Neuronal stem cell (in vitro differentiated cells): ENCODE data around the gene SRA1.

Source experiments
- DNase-seq: peaks from one replicate; pipeline ENCODE4 v3.0.0-alpha.2; 2013; ENCODE audit warnings: low spot score
- H2AFZ ChIP-seq: one replicate; pipeline ENCODE4 v1.6.1; 2013; ENCODE audit warnings: mild to moderate bottlenecking, low read length, inconsistent platforms
- H2AK5ac ChIP-seq: 2 replicates; pipeline ENCODE4 v1.6.1; 2013; ENCODE audit warnings: low read depth, mild to moderate bottlenecking, inconsistent platforms, low read length, moderate library complexity, mixed read lengths
- H2BK120ac ChIP-seq: 2 replicates; pipeline ENCODE4 v1.6.1; 2013; ENCODE audit warnings: low read depth, mild to moderate bottlenecking, inconsistent platforms, low read length, moderate library complexity, mixed read lengths
- H2BK12ac ChIP-seq: one replicate; pipeline ENCODE4 v1.6.1; 2013; ENCODE audit warnings: low read length, inconsistent platforms
- H2BK15ac ChIP-seq: 2 replicates; pipeline ENCODE4 v1.6.1; 2013; ENCODE audit warnings: mild to moderate bottlenecking, low read length, inconsistent platforms, mixed read lengths
- H2BK5ac ChIP-seq: one replicate; pipeline ENCODE4 v1.6.1; 2013; ENCODE audit warnings: inconsistent platforms, mild to moderate bottlenecking, low read length, moderate library complexity
- H3K14ac ChIP-seq: one replicate; pipeline ENCODE4 v1.6.1; 2013; ENCODE audit warnings: low read length, inconsistent platforms
- H3K18ac ChIP-seq: 2 replicates; pipeline ENCODE4 v1.6.1; 2013; ENCODE audit warnings: low read length, inconsistent platforms
- H3K23ac ChIP-seq: 2 replicates; pipeline ENCODE4 v1.6.1; 2013; ENCODE audit warnings: low read depth, mild to moderate bottlenecking, mixed read lengths, low read length, inconsistent platforms; ENCODE audit not compliant: poor library complexity
- H3K27ac ChIP-seq: replicated peaks from 3 replicates; pipeline ENCODE4 v1.5.1; 2013; ENCODE audit warnings: low read length, inconsistent platforms
- H3K27me3 ChIP-seq, 3 experiments: 2 replicates each; pipeline ENCODE4 v1.6.1; 2013; ENCODE audit warnings: low read length in 3 of 3, mild to moderate bottlenecking in 2 of 3, inconsistent platforms in 1 of 3, low read depth in 1 of 3, mixed read lengths in 1 of 3, moderate library complexity in 1 of 3; ENCODE audit not compliant: control insufficient read depth in 3 of 3, insufficient read depth in 3 of 3
- H3K36me3 ChIP-seq, 2 donors: replicated peaks in 1 of 2; 2 replicates each; pipeline ENCODE4 v1.6.1; 2013; ENCODE audit warnings: low read length in 2 of 2; ENCODE audit not compliant: control insufficient read depth in 2 of 2, insufficient read depth in 2 of 2
- H3K4ac ChIP-seq: 2 replicates; pipeline ENCODE4 v1.6.1; 2013; ENCODE audit warnings: inconsistent platforms, mild to moderate bottlenecking, low read length, moderate library complexity
- H3K4me1 ChIP-seq, 2 donors: 1 replicate in 1 of 2; 2 replicates in 1 of 2; pipeline ENCODE4 v1.6.1; 2013; ENCODE audit warnings: low read length in 2 of 2, low read depth in 1 of 2; ENCODE audit not compliant: control insufficient read depth in 2 of 2, insufficient read depth in 1 of 2
- H3K4me2 ChIP-seq: one replicate; pipeline ENCODE4 v1.6.1; 2013; ENCODE audit warnings: mild to moderate bottlenecking, low read length, inconsistent platforms; ENCODE audit not compliant: insufficient read depth, poor library complexity, severe bottlenecking
- H3K4me3 ChIP-seq, 2 donors: 2 replicates each; pipeline ENCODE4 v1.5.1; 2013; ENCODE audit warnings: low read length in 2 of 2, mild to moderate bottlenecking in 2 of 2, inconsistent platforms in 1 of 2, moderate library complexity in 1 of 2
- H3K79me1 ChIP-seq: one replicate; pipeline ENCODE4 v1.6.1; 2013; ENCODE audit warnings: low read depth, mild to moderate bottlenecking, inconsistent platforms, low read length, moderate library complexity
- H3K9ac ChIP-seq: one replicate; pipeline ENCODE4 v1.6.1; 2013; ENCODE audit warnings: mild to moderate bottlenecking, low read depth, low read length, inconsistent platforms; ENCODE audit not compliant: poor library complexity
- H3K9me3 ChIP-seq, 2 donors: replicated peaks in 1 of 2; 2 replicates each; pipeline versions ENCODE3 to v1.6.1; 2013; ENCODE audit warnings: low read length in 2 of 2, mild to moderate bottlenecking in 2 of 2, inconsistent platforms in 1 of 2, low read depth in 1 of 2, mixed read lengths in 1 of 2, moderate library complexity in 1 of 2; ENCODE audit not compliant: control insufficient read depth in 2 of 2, insufficient read depth in 1 of 2
- H4K8ac ChIP-seq: one replicate; pipeline ENCODE4 v1.6.1; 2013; ENCODE audit warnings: low read depth, mild to moderate bottlenecking, inconsistent platforms, low read length, moderate library complexity
- H4K91ac ChIP-seq: one replicate; pipeline ENCODE4 v1.6.1; 2013; ENCODE audit warnings: low read length, low read depth, mild to moderate bottlenecking, inconsistent platforms; ENCODE audit not compliant: poor library complexity
- WGBS, 2 donors: extraction: QIAGEN DNeasy Blood & Tissue Kit; methylation state at CpG; one replicate each; pipeline ENCODE4 v1.1.7; 2013; ENCODE audit warnings: missing lambda C conversion rate in 2 of 2, mixed read lengths in 1 of 2; ENCODE audit not compliant: insufficient read length in 2 of 2, insufficient replicate concordance in 1 of 2; ENCODE audit errors: extremely low coverage in 2 of 2; 5-methylcytosine and 5-hydroxymethylcytosine counted together

The SRA1 gene

DNA sequence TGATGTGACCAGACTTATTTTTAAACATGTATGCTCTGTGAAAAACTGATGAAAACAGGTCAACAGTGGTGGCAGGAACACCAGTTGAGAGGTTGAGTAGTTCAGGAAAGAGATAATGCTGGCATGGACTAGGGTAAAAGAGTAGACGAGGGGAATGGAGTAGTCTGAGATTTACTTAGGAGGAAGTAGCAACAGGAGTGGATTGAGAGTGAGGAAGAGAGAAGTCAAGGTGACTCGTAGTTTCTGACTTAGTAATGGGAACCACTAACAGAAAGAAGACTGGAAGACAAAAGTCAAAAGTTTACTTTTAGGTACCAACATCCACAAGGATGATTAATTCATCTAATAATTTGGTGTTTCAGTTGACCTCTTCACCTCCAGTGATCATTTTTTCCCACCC, 3.6 kb downstream of the SRA1 start:
- H2BK12ac ChIP-seq: no peak overlapping the region
- H2BK5ac ChIP-seq: no peak overlapping the region
- no peak overlapping the region for H3K9ac ChIP-seq
- H3K36me3 ChIP-seq: peaks cover 24 to 65% of the 10 kb centered on the region in 2 donors
- H3K27me3 ChIP-seq: no peaks in the 10 kb centered on the region
- no peak overlapping the region for H3K4me3 ChIP-seq
- no CpG with 5 or more reads among the region's 2 CpGs for WGBS, 2 donors
- no peak overlapping the region for H2AFZ ChIP-seq
- H3K9me3 ChIP-seq: no peaks in the 10 kb centered on the region
- H3K4me1 ChIP-seq: peaks cover 7 to 9% of the 10 kb centered on the region in 2 donors
- H3K27ac ChIP-seq: no peak overlapping the region
- H3K18ac ChIP-seq: no peak overlapping the region
- H2BK120ac ChIP-seq: no peak overlapping the region
- no peak overlapping the region for H3K4me2 ChIP-seq
- H3K4ac ChIP-seq: no peak overlapping the region
- peaks cover 4% of the 10 kb centered on the region for H3K79me1 ChIP-seq
- H4K8ac ChIP-seq: no peak overlapping the region
- H4K91ac ChIP-seq: no peak overlapping the region
- DNase-seq: no peak
- H3K23ac ChIP-seq: no peak overlapping the region
- no peak overlapping the region for H3K14ac ChIP-seq
- no peak overlapping the region for H2BK15ac ChIP-seq
- H2AK5ac ChIP-seq: no peak overlapping the region

DNA sequence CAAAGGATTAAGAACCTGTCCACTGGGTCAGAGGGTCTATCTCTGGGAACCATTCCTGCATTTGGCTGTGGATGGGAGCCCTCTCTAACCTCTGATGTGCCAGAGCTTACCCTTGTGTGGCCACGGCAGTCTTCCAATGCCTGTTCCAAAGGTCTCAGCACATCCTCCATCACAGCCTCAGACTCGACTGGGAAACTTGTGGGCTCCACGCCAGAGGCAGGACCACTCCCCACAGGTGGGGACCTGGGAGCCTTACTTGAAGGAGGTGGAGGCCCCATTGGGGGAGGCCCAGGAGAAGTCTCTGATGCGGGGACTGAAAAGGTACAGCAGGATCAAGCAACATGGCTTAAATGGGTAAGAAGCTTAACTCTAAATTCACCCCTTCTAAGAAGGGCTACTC, 5.4 kb downstream of the SRA1 start:
- no peak for DNase-seq
- WGBS, 2 donors: no CpG with 5 or more reads among the region's 4 CpGs

DNA sequence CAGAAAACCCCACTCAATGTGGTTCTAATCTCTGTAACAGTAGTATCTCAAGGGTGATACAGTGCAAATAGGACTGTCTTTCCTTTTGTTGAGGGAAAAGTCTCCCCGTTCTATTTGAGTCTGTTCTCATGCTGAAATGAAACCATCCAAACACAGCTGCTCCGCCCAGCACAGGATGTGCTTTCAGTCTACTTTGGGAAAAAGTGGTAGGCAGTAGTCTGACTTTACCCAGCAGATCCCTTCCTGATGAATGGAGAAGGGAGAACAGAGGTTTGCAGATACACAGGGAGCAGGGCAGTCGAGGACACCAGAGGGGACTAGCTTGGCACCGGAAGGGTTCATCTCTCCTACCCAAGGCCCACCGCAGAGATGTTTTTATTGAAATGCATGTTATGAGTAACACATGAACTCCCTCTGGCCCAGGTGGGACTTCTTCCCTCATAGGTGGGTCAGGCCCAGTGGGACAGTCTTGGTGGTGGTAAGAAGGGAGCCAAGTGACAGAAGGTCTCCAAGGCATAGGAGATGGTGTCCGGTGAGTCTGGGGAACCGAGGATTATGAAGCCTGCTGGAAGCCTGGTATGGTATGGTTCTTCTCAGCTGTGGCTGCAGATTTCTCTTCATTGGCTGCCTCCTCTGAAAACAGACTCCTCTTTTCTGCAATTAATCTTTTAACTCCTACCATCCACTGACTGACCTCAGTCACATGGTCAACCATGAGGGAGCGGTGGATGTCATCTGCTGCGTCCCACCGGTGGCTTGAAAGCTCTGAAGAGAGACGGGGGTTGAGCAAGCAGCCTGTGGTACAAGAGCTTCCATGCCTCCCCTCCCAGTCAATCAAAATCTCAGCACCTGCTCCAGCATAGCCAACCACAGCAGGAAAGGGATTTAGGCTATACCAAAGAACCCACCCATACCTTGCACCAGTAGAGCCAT, 6.9 kb downstream of the SRA1 start:
- H2BK120ac ChIP-seq: no peak overlapping the region
- peaks cover 3 to 10% of the 10 kb centered on the region in 2 donors for H3K4me1 ChIP-seq
- H3K27me3 ChIP-seq: no peaks in the 10 kb centered on the region
- H2BK15ac ChIP-seq: no peak overlapping the region
- no peak overlapping the region for H3K4ac ChIP-seq
- no peak overlapping the region for H4K8ac ChIP-seq
- H3K9me3 ChIP-seq: no peaks in the 10 kb centered on the region
- no peak overlapping the region for H2AK5ac ChIP-seq
- no peak overlapping the region for H4K91ac ChIP-seq
- H3K23ac ChIP-seq: no peak overlapping the region
- peak overlapping the region in 1 of 2 donors; percentile 28 for H3K4me3 ChIP-seq
- H2BK5ac ChIP-seq: no peak overlapping the region
- H3K36me3 ChIP-seq: peaks cover 24 to 94% of the 10 kb centered on the region in 2 donors
- H2BK12ac ChIP-seq: no peak overlapping the region
- peaks cover 1% of the 10 kb centered on the region for H3K79me1 ChIP-seq
- DNase-seq: no peak
- no peak overlapping the region for H3K9ac ChIP-seq
- no peak overlapping the region for H3K14ac ChIP-seq
- no CpG with 5 or more reads among the region's 11 CpGs for WGBS, 2 donors
- H3K27ac ChIP-seq: no peak overlapping the region
- H3K4me2 ChIP-seq: no peak overlapping the region
- H2AFZ ChIP-seq: no peak overlapping the region
- H3K18ac ChIP-seq: no peak overlapping the region

More for the DNA sequence above, 5.4 kb downstream of the SRA1 start:
- H3K18ac ChIP-seq: no peak overlapping the region
- peaks cover 24 to 83% of the 10 kb centered on the region in 2 donors for H3K36me3 ChIP-seq
- no peak overlapping the region for H4K8ac ChIP-seq
- no peak overlapping the region for H3K4me2 ChIP-seq
- H3K4ac ChIP-seq: no peak overlapping the region
- H3K27me3 ChIP-seq: no peaks in the 10 kb centered on the region
- no peak overlapping the region for H2BK12ac ChIP-seq
- H4K91ac ChIP-seq: no peak overlapping the region
- H2AK5ac ChIP-seq: no peak overlapping the region
- H3K9me3 ChIP-seq: no peaks in the 10 kb centered on the region
- H3K4me3 ChIP-seq: no peak overlapping the region
- H3K27ac ChIP-seq: no peak overlapping the region
- no peak overlapping the region for H2BK15ac ChIP-seq
- H2BK120ac ChIP-seq: no peak overlapping the region
- no peak overlapping the region for H3K9ac ChIP-seq
- peaks cover 1% of the 10 kb centered on the region for H3K79me1 ChIP-seq
- H3K23ac ChIP-seq: no peak overlapping the region
- H3K4me1 ChIP-seq: peaks cover 11% of the 10 kb centered on the region in 2 donors
- no peak overlapping the region for H2AFZ ChIP-seq
- H2BK5ac ChIP-seq: no peak overlapping the region
- H3K14ac ChIP-seq: no peak overlapping the region

DNA sequence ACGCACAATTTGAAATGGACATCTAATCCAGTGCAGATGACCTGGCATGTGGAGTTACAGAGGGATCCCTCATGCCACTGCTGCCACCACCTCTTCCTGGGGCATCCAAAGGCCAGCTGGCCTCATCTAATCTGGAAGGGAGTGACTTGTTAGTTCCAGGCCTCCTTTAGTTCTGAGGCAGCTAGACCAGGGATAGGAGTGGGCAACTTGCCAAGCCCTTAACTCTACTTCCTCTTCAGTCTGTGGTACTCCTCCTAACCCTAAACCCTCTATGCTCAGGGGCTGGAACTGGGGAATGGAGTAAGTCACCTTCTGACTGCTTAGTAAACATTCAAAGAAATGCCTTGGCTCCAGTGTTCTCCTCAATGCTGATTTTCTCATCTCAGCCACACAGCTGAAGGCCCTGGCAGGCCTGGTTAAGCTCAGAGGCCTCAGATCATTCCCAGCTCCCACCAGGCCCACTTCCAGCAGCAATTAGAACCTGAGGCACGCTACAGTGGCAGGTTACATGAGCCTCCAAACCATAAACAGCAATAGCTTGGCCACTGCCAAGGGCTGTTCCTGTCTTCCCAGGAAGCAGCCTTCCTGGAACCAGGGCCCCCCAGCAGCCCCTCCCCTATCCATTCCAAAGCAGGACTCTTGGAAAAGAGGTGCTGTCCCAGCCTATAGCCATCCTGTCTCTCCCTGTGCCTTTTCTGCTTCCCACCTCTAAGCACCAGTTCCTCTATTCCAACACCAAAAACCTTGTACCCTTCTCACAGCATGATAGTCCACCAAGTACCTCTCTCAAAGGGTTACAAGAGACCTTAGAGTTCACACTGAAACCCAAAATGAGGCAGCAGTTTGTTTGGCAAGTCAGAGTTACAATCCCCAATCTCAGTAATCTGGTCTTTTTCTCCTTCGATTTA, 7.8 kb downstream of the SRA1 start:
- no peak overlapping the region for H3K23ac ChIP-seq
- H2AK5ac ChIP-seq: no peak overlapping the region
- H3K14ac ChIP-seq: no peak overlapping the region
- no peak for DNase-seq
- no peak overlapping the region for H3K9ac ChIP-seq
- no peak overlapping the region for H2BK120ac ChIP-seq
- peaks cover 1% of the 10 kb centered on the region for H3K79me1 ChIP-seq
- no peak overlapping the region for H3K27ac ChIP-seq
- WGBS, 2 donors: no CpG with 5 or more reads among the region's 3 CpGs
- H3K36me3 ChIP-seq: peaks cover 24 to 96% of the 10 kb centered on the region in 2 donors
- H4K91ac ChIP-seq: no peak overlapping the region
- no peak overlapping the region for H3K4me2 ChIP-seq
- H2BK5ac ChIP-seq: no peak overlapping the region
- H3K4me3 ChIP-seq: no peak overlapping the region
- H2AFZ ChIP-seq: no peak overlapping the region
- H3K27me3 ChIP-seq: no peaks in the 10 kb centered on the region
- no peaks in the 10 kb centered on the region for H3K9me3 ChIP-seq
- H3K4me1 ChIP-seq: peaks cover 3 to 10% of the 10 kb centered on the region in 2 donors
- H2BK12ac ChIP-seq: no peak overlapping the region
- no peak overlapping the region for H3K18ac ChIP-seq
- no peak overlapping the region for H3K4ac ChIP-seq
- H4K8ac ChIP-seq: no peak overlapping the region
- H2BK15ac ChIP-seq: no peak overlapping the region
